HG02943 (cell line): Measurements from ENCODE around the gene ZSCAN5A.
"Not testable (repeated sequence)": the region's sequence is repeated elsewhere in the genome, so short reads cannot be mapped to it uniquely, and the experiment has no call there.

Experiments used
- ATAC-seq: cut with Tn5 transposase; IDR thresholded peaks from one replicate; pipeline ENCODE4 v1.9.1; 2021; ENCODE audit warnings: mild to moderate bottlenecking, low read depth, moderate library complexity; ENCODE audit not compliant: unreplicated experiment

Gene ZSCAN5A

DNA sequence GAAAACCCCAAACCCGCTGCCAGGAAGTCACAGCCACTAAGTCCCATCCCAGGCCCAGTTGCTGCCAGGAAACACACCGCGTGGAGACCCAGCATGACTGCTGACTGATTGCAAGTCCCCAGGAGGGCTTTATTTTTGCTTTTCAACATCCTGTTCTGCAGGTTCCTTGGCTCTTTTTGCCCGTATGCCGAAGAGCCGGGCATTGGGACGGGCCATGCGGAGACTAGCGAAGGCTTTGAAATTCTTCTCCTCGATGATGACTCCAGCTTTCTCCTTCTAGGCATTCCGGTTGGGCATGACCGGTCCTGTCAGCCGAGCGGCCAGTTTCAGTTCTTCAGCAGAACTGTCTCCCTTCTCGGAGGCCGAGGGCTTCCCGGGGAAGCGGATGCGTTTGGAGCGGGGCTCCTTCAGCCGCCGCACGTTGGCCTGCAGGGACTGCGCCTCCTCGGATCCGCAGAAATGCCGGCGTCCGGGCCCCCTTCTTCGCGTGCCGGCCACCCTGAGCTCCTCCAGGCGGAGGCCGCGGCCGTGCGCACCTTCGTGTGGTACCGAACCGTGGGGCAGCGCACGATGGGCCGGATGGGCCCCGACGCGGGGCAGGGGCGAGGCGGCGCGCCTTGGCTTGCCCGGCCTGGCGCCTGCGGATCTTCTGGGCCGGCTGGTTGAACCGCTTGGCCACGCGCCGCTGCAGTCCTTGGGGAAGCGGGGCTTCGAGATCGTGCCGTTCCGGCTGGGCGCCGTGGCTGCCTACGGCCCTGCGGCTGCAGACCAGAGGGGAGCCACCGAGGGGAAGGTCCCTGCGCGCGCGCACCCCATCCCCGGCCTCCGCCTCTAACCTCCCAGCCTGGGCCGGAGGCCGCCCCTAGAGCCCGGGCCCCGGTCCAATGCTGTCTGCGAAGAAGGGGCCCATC is 97.3 kb downstream of the ZSCAN5A start:
- ATAC-seq, result no peak

DNA sequence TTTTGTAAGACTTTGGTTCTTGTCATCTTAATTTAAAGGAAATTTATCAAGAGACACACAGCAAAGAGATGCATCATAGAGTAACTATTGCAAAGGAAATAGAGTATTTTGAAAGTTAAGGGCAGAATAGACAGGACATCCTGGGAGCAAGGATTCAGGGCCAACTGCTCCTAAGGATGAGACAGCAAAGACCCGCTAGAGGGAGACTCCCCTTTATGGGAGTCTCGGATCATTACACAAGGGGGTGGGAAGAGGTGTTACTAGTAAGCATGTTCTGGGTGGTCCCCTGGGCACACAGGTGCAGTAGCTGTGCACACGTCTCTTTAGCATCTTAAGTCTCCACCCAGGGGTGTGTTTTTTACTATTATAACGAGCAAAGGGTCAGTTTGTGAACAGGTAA is 102.9 kb downstream of the ZSCAN5A start:
- ATAC-seq, result no peak

DNA sequence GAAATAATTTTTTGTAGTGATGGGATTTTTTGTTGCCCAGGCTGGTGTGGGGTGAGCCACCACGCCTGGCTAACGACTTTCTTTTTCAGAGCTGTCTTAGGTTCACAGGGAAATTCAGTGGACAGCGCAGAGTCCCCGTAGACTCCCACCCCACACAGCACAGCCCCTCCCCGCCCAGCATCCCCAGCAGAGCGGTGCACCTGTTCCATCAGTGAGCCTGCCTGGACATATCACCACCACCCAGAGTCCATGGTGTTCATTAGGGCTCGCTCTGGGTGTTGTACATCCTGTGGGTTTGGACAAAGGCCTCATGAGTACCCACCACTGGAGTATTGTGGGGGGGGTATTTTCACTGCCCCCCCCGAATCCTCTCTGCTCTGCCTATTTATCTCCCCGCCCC is 104.6 kb downstream of the ZSCAN5A start:
- not testable (repeated sequence) for ATAC-seq

DNA sequence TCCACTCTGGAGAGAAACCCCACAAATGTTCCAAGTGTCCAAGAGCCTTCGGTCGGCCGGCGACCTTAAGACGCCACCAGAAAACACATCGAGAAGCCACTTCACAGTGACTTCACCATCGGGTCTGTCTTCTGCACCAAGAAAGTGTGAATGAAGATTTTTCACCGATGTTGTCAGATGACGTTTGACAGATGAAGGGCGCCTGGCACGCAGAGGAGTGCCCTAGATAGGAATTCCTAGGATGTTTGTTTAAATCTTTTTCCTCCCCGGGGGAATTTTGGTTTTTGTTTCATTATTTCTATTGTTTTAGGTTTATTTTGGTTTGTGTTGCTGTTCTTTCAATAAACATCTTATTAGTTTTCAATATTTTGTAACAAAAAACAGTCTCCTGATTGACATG is 105.5 kb downstream of the ZSCAN5A start:
- ATAC-seq, result no peak

- not testable (repeated sequence) for ATAC-seq
Observed at GRCh38 chr19:56207581-56207980, 107.1 kb downstream of the ZSCAN5A start.

GRCh38 chr19:56201973-56202372 is 112.7 kb downstream of the ZSCAN5A start, which contains the start of gene ZSCAN5C:
ZSCAN5C (plus strand) TSS chr19:56202273; CDS start chr19:56205914, 3,641 bp downstream.
- ATAC-seq, result no peak

GRCh38 chr19:56199687-56200086 is 115.0 kb downstream of the ZSCAN5A start:
- no peak for ATAC-seq

DNA sequence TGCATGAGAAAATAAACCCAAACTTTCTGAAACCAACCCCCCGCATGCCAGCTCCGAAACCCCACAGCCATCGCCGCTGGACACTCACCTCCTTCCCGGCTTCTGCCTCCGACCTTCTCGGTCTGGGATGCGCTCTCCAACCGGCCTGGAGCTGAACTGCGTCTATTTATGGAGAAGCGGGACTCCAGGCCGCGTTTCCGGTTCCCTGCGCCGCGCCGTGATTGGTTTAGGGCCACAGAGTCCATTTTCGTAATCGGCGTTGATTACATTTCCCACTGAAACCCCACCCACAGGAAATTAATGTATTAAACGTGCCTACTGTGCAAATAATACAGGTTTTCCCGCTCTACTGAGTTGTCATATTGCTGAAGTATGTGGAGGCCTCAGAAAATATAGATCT is 117.0 kb downstream of the ZSCAN5A start, which contains the start of gene ZSCAN5B:
Gene ZSCAN5B (minus strand): TSS at position 138 of the 400 bp plus-strand sequence. CDS start 4,731 bp downstream, outside the sequence.
- ATAC-seq, result not testable (repeated sequence)

DNA sequence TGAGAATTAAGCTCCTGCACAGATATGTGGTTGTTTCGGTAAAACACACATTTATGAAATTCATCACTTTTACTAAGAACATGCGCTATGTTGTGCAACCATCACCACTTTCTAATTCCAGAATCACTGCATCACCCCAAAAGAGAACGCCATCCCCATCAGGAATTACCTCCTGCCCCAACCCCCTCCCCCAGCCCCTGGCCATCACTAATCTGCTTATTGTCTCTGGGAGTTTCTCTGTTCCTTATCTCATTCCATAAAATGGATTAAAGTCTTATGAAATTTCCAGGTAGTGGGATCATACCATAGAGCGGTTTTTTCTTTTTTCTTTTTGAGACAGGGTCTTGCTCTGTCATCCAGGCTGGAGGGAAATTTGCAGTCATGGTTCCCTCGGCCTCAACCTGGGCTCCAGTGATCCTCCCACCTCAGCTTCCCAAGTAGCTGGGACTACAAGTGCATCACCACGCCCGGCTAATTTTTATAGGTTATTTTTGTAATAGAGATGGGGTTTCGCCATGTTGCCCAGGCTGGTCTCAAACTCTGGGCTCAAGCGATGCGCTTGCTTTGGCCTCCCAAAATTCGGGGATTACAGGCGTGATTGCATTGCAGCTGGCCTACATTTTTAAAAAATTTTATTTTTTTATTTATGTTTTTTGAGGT is 120.5 kb downstream of the ZSCAN5A start:
- no peak for ATAC-seq

DNA sequence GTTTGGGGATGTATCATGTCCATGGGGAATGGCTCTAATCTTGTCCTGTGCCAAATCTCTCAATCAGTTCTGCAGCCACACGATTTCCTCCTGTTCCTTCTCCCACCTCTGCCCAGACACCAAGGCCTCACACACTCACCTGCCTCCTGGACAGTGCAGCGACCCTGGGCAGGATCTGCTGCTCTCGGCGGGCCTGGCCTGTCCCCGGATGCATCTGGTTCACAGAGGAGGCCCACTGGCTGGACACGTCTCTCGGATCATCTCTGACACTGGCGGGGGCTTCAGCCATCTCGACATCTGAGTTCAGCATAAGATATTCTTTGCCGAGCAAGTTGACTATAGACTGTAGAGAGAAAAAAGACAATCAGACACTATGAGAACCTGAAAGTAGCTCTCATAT is 122.9 kb downstream of the ZSCAN5A start:
- no peak for ATAC-seq

- ATAC-seq, result no peak
Observed at GRCh38 chr19:56191115-56191514, 123.5 kb downstream of the ZSCAN5A start.

GRCh38 chr19:56189785-56190184 is 124.9 kb downstream of the ZSCAN5A start:
- ATAC-seq, result no peak

DNA sequence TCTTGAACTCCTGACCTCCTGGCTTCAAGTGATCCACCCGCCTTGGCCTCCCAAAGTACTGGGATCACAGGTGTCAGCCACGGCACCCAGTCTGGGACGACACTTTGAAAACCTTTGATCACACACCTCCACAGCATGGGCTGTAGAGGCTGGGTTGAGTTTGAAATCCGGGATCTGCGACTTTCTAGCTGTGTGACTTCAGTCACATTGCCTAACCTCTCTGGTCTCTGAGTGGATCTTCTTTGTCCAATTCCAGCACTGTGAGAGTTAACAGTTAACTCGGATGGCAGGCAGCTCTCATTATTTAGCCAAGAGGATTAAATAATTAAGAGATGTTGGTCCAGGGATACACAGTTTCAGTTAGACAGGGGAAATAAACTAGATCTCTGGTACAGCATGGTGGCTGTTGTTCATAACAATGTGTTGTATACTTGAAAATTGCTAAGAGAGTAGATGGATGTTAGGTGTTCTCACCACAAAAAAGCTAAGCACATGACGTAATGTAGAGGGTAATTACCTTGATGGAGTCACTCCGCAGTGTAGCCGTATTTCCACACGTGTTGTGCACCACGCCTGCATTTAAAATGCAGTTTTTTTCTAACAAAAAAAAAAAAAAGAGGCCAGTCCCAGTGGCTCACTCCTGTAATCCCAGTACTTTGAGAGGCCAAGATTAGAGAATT is 136.9 kb downstream of the ZSCAN5A start:
- no peak for ATAC-seq

- ATAC-seq, result no peak
Observed at GRCh38 chr19:56176881-56177280, 137.8 kb downstream of the ZSCAN5A start.

DNA sequence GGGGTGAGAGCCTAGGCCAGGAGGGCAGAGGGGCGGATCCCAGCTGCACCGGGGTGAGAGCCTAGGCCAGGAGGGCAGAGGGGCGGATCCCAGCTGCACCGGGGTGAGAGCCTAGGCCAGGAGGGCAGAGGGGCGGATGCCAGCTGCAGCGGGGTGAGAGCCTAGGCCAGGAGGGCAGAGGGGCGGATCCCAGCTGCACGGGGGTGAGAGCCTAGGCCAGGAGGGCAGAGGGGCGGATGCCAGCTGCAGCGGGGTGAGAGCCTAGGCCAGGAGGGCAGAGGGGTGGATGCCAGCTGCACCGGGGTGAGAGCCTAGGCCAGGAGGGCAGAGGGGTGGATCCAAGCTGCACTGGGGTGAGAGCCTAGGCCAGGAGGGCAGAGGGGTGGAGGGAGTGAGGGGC is 138.3 kb downstream of the ZSCAN5A start:
- not testable (repeated sequence) for ATAC-seq

GRCh38 chr19:56175861-56176307 is 138.8 kb downstream of the ZSCAN5A start, which contains the start of gene GALP:
GALP (plus strand) TSS chr19:56176008; CDS start chr19:56177109, 1,101 bp downstream.
- ATAC-seq, result not testable (repeated sequence)

DNA sequence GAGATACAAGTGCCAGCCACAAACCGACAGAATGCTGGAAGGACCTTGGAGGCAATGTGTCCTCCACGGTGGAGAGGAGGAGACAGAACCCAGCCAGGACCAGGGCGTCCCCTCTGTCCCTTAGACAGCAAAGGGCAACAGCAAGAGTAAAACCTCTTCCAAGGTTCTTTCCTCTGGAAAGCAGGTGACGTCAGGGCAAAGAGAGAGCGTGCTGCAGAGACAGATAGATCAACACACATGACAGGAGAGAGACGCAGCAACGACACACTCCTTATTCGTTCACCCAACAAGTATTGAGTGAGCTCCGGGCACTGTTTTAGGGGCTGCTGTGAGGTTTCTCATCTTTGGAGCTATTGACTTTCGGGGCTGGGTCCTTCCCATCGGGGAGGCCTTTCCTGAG is 140.1 kb downstream of the ZSCAN5A start:
- ATAC-seq, result no peak

GRCh38 chr19:56174086-56174485 is 140.6 kb downstream of the ZSCAN5A start:
- no peak for ATAC-seq
